ENCODE measurements around the gene IBTK. TPM values are rescaled to one million over a fixed set of nuclear protein-coding genes. Genes with fewer than 3 reads are reported as not detected.

The IBTK gene
- total and polyA plus RNA-seq, 4 donors = 32.0 to 83.6 (median 40.7) TPM

GRCh38 chr6:82183642-82184282, 63.8 kb downstream of the IBTK start:
- DNase-seq (ENCODE audit: low read depth in 4 of 6, low spot score in 6 of 6) = no peak
- Histone ChIP-seq H3K27me3 (ENCODE audit: control insufficient read depth, insufficient read depth, low read length) (no peaks in the 10 kb centered on the region), H3K36me3 (ENCODE audit: control insufficient read depth, insufficient read depth, low read length) (peaks cover 14% of the 10 kb centered on the region)

GRCh38 chr6:82182756-82183155, 64.8 kb downstream of the IBTK start:
- WGBS (ENCODE audit: insufficient coverage) = no CpG with 5 or more reads among the region's 1 CpG
- DNase-seq (ENCODE audit: low read depth in 4 of 6, low spot score in 6 of 6) = no peak
- Histone ChIP-seq H3K36me3 (ENCODE audit: control insufficient read depth, insufficient read depth, low read length) (peaks cover 11% of the 10 kb centered on the region), H3K27ac (ENCODE audit: low read depth, low read length) (no peak overlapping the region), H3K27me3 (ENCODE audit: control insufficient read depth, insufficient read depth, low read length) (no peaks in the 10 kb centered on the region), H3K4me3 (ENCODE audit: low read depth, low read length) (no peak overlapping the region), H3K9me3 (ENCODE audit: control insufficient read depth, insufficient read depth, low read length) (no peaks in the 10 kb centered on the region), H3K4me1 (ENCODE audit: control insufficient read depth, insufficient read depth, low read length) (no peaks in the 10 kb centered on the region)

More at GRCh38 chr6:82183642-82184282, 63.8 kb downstream of the IBTK start:
- H3K27ac ChIP-seq (ENCODE audit: low read depth, low read length) = no peak overlapping the region
- no peaks in the 10 kb centered on the region for H3K9me3 ChIP-seq (ENCODE audit: control insufficient read depth, insufficient read depth, low read length)
- H3K4me1 ChIP-seq (ENCODE audit: control insufficient read depth, insufficient read depth, low read length) = no peaks in the 10 kb centered on the region
- no peak overlapping the region for H3K4me3 ChIP-seq (ENCODE audit: low read depth, low read length)

GRCh38 chr6:82179415-82179814, 68.1 kb downstream of the IBTK start:
- Histone ChIP-seq H3K36me3 (ENCODE audit: control insufficient read depth, insufficient read depth, low read length) (peaks cover 13% of the 10 kb centered on the region), H3K4me3 (ENCODE audit: low read depth, low read length) (no peak overlapping the region), H3K9me3 (ENCODE audit: control insufficient read depth, insufficient read depth, low read length) (no peaks in the 10 kb centered on the region), H3K27me3 (ENCODE audit: control insufficient read depth, insufficient read depth, low read length) (no peaks in the 10 kb centered on the region), H3K27ac (ENCODE audit: low read depth, low read length) (no peak overlapping the region), H3K4me1 (ENCODE audit: control insufficient read depth, insufficient read depth, low read length) (no peaks in the 10 kb centered on the region)
- WGBS (ENCODE audit: insufficient coverage) = 93% methylated on average over 3 of the region's 4 CpGs
- no peak for DNase-seq (ENCODE audit: low read depth in 4 of 6, low spot score in 6 of 6)

GRCh38 chr6:82178759-82179112, 68.8 kb downstream of the IBTK start:
- Histone ChIP-seq H3K36me3 (ENCODE audit: control insufficient read depth, insufficient read depth, low read length) (peaks cover 13% of the 10 kb centered on the region), H3K4me1 (ENCODE audit: control insufficient read depth, insufficient read depth, low read length) (no peaks in the 10 kb centered on the region), H3K27ac (ENCODE audit: low read depth, low read length) (no peak overlapping the region), H3K9me3 (ENCODE audit: control insufficient read depth, insufficient read depth, low read length) (no peaks in the 10 kb centered on the region), H3K27me3 (ENCODE audit: control insufficient read depth, insufficient read depth, low read length) (no peaks in the 10 kb centered on the region), H3K4me3 (ENCODE audit: low read depth, low read length) (no peak overlapping the region)
- no CpG with 5 or more reads among the region's 1 CpG for WGBS (ENCODE audit: insufficient coverage)
- DNase-seq (ENCODE audit: low read depth in 4 of 6, low spot score in 6 of 6) = no peak

DNA sequence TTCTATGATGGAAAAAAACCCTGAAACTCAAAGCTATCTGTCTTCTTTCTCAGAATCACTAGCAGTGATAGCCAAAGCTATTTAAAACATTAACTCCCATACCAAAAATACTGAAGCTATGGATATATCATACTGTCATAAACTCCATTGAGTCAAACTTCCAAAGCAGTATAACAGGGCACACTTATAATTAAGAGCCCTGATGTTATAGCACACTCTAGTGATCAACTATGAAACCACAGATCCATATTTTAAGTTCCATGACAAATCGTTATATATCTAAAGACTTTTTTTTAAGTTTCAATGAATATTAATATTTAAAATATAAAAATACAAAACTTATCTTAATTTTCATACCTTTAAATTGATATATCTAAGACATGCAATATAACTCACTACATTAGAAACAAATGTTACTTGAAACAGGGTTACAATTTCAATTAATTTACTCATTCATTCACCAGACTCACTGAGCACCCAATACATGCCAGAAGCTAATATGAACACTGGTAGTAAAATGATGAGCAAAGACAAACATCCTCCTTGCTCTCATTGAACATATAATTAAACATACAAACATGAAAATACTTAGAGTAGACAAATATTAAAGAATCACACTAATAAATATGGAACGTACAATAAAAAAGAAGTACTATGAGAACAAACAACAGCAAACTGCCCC, 69.3 kb downstream of the IBTK start:
- peak in 5 of 6 donors; percentile 2 to 72 (median 12) for DNase-seq (ENCODE audit: low read depth in 4 of 6, low spot score in 6 of 6)
- H3K27ac ChIP-seq (ENCODE audit: low read depth, low read length) = no peak overlapping the region
- WGBS (ENCODE audit: insufficient coverage) = no CpG with 5 or more reads among the region's 2 CpGs
- no peak overlapping the region for H3K4me3 ChIP-seq (ENCODE audit: low read depth, low read length)
- no peaks in the 10 kb centered on the region for H3K27me3 ChIP-seq (ENCODE audit: control insufficient read depth, insufficient read depth, low read length)
- H3K4me1 ChIP-seq (ENCODE audit: control insufficient read depth, insufficient read depth, low read length) = no peaks in the 10 kb centered on the region
- no peaks in the 10 kb centered on the region for H3K9me3 ChIP-seq (ENCODE audit: control insufficient read depth, insufficient read depth, low read length)
- H3K36me3 ChIP-seq (ENCODE audit: control insufficient read depth, insufficient read depth, low read length) = peaks cover 13% of the 10 kb centered on the region

GRCh38 chr6:82176616-82177015, 70.9 kb downstream of the IBTK start:
- H3K4me3 ChIP-seq (ENCODE audit: low read depth, low read length) = no peak overlapping the region
- H3K36me3 ChIP-seq (ENCODE audit: control insufficient read depth, insufficient read depth, low read length) = peaks cover 10% of the 10 kb centered on the region
- no peak overlapping the region for H3K27ac ChIP-seq (ENCODE audit: low read depth, low read length)
- H3K4me1 ChIP-seq (ENCODE audit: control insufficient read depth, insufficient read depth, low read length) = no peaks in the 10 kb centered on the region
- H3K27me3 ChIP-seq (ENCODE audit: control insufficient read depth, insufficient read depth, low read length) = no peaks in the 10 kb centered on the region
- no peak for DNase-seq (ENCODE audit: low read depth in 4 of 6, low spot score in 6 of 6)
- 60% methylated on average over 1 of the region's 1 CpG for WGBS (ENCODE audit: insufficient coverage)
- no peaks in the 10 kb centered on the region for H3K9me3 ChIP-seq (ENCODE audit: control insufficient read depth, insufficient read depth, low read length)

GRCh38 chr6:82172594-82172993, 75.0 kb downstream of the IBTK start:
- H3K4me3 ChIP-seq (ENCODE audit: low read depth, low read length) = no peak overlapping the region
- H3K9me3 ChIP-seq (ENCODE audit: control insufficient read depth, insufficient read depth, low read length) = no peaks in the 10 kb centered on the region
- WGBS (ENCODE audit: insufficient coverage) = 100% methylated on average over 2 of the region's 5 CpGs
- H3K27me3 ChIP-seq (ENCODE audit: control insufficient read depth, insufficient read depth, low read length) = no peaks in the 10 kb centered on the region
- DNase-seq (ENCODE audit: low read depth in 4 of 6, low spot score in 6 of 6) = no peak
- H3K4me1 ChIP-seq (ENCODE audit: control insufficient read depth, insufficient read depth, low read length) = no peaks in the 10 kb centered on the region
- H3K27ac ChIP-seq (ENCODE audit: low read depth, low read length) = no peak overlapping the region
- H3K36me3 ChIP-seq (ENCODE audit: control insufficient read depth, insufficient read depth, low read length) = peaks cover 7% of the 10 kb centered on the region

DNA sequence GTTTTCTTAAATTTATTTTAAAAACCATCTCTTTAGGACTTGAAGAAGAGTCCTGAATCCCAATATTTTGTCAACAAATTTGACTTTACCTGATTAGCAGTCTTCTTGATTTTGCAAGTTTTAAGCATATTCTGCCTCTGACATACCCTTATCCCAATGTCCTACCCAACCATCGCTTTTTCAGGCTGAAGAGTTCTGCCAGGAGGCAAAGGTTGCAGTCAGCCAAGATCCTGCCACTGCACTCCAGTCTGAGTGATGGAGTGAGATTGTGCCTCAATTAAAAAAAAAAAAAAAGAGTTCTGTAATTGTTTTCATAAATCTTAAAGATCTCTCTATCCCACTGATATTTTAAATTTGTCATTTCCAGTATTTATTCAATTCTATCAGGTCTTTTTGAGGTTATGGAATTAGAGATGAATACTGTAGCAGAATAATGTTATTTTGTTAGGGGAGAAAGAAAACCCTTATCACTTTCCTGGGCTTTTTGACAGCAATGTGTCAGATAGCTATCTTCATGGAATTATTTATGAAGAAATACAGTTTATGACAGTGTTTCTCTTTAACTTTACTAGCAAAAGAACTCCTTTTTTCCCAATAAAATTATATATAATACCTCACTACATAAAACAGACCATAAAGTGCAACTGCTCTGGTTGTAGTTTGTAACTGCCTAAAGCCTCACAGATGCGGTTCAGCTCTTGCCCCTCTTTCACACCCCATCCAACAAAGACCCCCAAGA, 78.2 kb downstream of the IBTK start:
- WGBS (ENCODE audit: insufficient coverage) = no CpG with 5 or more reads among the region's 2 CpGs
- DNase-seq (ENCODE audit: low read depth in 4 of 6, low spot score in 6 of 6) = peak in 1 of 6 donors; percentile 6
- Histone ChIP-seq H3K4me3 (ENCODE audit: low read depth, low read length) (no peak overlapping the region), H3K9me3 (ENCODE audit: control insufficient read depth, insufficient read depth, low read length) (no peaks in the 10 kb centered on the region), H3K36me3 (ENCODE audit: control insufficient read depth, insufficient read depth, low read length) (peaks cover 3% of the 10 kb centered on the region), H3K4me1 (ENCODE audit: control insufficient read depth, insufficient read depth, low read length) (no peaks in the 10 kb centered on the region), H3K27me3 (ENCODE audit: control insufficient read depth, insufficient read depth, low read length) (no peaks in the 10 kb centered on the region), H3K27ac (ENCODE audit: low read depth, low read length) (no peak overlapping the region)

DNA sequence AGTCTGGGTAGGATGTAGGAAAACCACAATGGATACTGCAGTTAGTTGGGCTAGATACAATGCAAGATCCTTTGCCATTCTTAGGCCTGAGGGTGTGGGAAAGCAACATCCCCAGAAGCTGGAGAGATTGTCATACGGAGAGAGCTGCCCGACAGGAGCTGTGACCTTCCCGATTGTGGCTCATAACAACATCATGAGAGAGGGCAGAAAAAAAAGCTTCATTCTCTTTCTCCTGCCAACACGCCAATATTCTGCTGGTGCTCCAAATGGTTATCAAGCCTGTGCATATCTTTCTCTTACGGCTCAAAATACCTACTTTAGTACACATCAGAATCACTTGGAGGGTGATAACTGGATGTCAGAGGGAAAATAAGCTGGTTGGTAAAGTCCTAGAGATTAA, 81.1 kb downstream of the IBTK start:
- Histone ChIP-seq H3K4me1 (ENCODE audit: control insufficient read depth, insufficient read depth, low read length) (no peaks in the 10 kb centered on the region), H3K27ac (ENCODE audit: low read depth, low read length) (no peak overlapping the region), H3K4me3 (ENCODE audit: low read depth, low read length) (no peak overlapping the region), H3K27me3 (ENCODE audit: control insufficient read depth, insufficient read depth, low read length) (no peaks in the 10 kb centered on the region), H3K9me3 (ENCODE audit: control insufficient read depth, insufficient read depth, low read length) (no peaks in the 10 kb centered on the region), H3K36me3 (ENCODE audit: control insufficient read depth, insufficient read depth, low read length) (peaks cover 3% of the 10 kb centered on the region)
- DNase-seq (ENCODE audit: low read depth in 4 of 6, low spot score in 6 of 6) = no peak
- WGBS (ENCODE audit: insufficient coverage) = 83% methylated on average over 1 of the region's 5 CpGs

Measured in spinal cord (tissue), 10 donors.